ENCODE measurements around the gene PLA2G2A.
"Not testable (repeated sequence)": the region's sequence is repeated elsewhere in the genome, so short reads cannot be mapped to it uniquely, and the experiment has no call there.

The PLA2G2A gene

GRCh38 chr1:19988267-19989006 is 9.0 kb upstream of the PLA2G2A start:
- H3K36me3 ChIP-seq (ENCODE audit: control insufficient read depth, insufficient read depth, low read length): no peaks in the 10 kb centered on the region
- no peaks in the 10 kb centered on the region for H3K9me3 ChIP-seq (ENCODE audit: control insufficient read depth, insufficient read depth, low read length)
- peaks cover 2% of the 10 kb centered on the region; the same call in 1 of the 2 replicates for H3K4me1 ChIP-seq (ENCODE audit: control insufficient read depth, insufficient read depth, low read length)
- no peaks in the 10 kb centered on the region for H3K27me3 ChIP-seq (ENCODE audit: control insufficient read depth, insufficient read depth, low read length)
- WGBS (ENCODE audit: insufficient coverage, insufficient read length): no CpG with 5 or more reads among the region's 4 CpGs
- DNase-seq (ENCODE audit: low read depth, low spot score): no peak
- H3K4me3 ChIP-seq (ENCODE audit: low read length): no peak overlapping the region
- no peak overlapping the region for H3K27ac ChIP-seq (ENCODE audit: low read length)

DNA sequence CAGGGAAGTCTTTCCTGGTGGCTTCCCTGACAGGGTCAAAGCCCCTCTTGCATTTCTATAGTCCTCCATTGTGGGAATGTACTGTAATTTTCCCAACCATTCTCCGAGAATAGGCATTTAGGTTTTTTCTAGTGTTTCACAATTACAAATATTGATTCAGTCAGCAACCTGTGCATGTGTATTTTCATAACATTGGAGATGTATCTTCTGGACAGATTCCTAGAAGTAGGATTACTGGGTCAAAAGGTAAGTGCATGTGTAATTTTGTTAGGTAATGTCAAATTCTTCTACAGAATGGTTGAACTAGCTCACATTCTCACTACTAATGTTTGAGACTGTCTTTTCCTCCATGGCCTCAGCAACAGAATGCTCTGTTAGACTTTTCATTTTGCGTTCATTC is 8.3 kb upstream of the PLA2G2A start:
- Histone ChIP-seq H3K9me3 (ENCODE audit: control insufficient read depth, insufficient read depth, low read length) (no peaks in the 10 kb centered on the region), H3K4me1 (ENCODE audit: control insufficient read depth, insufficient read depth, low read length) (peaks cover 2% of the 10 kb centered on the region; the same call in 1 of the 2 replicates), H3K27me3 (ENCODE audit: control insufficient read depth, insufficient read depth, low read length) (no peaks in the 10 kb centered on the region), H3K4me3 (ENCODE audit: low read length) (no peak overlapping the region), H3K27ac (ENCODE audit: low read length) (no peak overlapping the region), H3K36me3 (ENCODE audit: control insufficient read depth, insufficient read depth, low read length) (no peaks in the 10 kb centered on the region)
- WGBS (ENCODE audit: insufficient coverage, insufficient read length): no CpG with 5 or more reads among the region's 2 CpGs
- no peak for DNase-seq (ENCODE audit: low read depth, low spot score)

DNA sequence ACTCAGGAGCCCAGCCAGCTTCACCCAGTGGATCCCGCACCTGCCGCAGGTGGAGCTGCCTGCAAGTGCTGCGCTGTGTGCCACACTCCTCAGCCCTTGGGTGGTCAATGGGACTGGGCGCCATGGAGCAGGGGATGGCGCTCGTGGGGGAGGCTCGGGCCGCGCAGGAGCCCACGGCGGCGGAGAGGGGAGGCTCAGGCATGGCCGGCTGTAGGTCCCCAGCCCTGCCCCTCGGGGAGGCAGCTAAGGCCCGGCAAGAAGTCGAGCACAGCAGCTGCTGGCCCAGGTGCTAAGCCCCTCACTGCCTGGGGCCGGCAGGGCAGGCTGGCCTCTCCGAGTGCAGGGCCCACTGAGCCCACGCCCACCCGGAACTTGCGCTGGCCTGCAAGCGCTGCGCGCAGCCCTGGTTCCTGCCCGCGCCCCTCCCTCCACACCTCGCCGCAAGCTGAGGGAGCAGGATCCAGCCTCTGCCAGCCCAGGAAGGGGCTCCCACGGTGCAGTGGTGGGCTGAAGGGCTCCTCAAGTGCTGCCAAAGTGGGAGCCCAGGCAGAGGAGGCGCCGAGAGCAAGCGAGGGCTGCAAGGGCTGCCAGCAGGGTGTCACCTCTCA is 5.1 kb upstream of the PLA2G2A start:
- not testable (repeated sequence) for H3K36me3 ChIP-seq (ENCODE audit: control insufficient read depth, insufficient read depth, low read length); H3K27ac ChIP-seq (ENCODE audit: low read length); H3K27me3 ChIP-seq (ENCODE audit: control insufficient read depth, insufficient read depth, low read length); H3K4me3 ChIP-seq (ENCODE audit: low read length); H3K9me3 ChIP-seq (ENCODE audit: control insufficient read depth, insufficient read depth, low read length); H3K4me1 ChIP-seq (ENCODE audit: control insufficient read depth, insufficient read depth, low read length); DNase-seq (ENCODE audit: low read depth, low spot score)
- WGBS (ENCODE audit: insufficient coverage, insufficient read length): no CpG with 5 or more reads among the region's 32 CpGs

DNA sequence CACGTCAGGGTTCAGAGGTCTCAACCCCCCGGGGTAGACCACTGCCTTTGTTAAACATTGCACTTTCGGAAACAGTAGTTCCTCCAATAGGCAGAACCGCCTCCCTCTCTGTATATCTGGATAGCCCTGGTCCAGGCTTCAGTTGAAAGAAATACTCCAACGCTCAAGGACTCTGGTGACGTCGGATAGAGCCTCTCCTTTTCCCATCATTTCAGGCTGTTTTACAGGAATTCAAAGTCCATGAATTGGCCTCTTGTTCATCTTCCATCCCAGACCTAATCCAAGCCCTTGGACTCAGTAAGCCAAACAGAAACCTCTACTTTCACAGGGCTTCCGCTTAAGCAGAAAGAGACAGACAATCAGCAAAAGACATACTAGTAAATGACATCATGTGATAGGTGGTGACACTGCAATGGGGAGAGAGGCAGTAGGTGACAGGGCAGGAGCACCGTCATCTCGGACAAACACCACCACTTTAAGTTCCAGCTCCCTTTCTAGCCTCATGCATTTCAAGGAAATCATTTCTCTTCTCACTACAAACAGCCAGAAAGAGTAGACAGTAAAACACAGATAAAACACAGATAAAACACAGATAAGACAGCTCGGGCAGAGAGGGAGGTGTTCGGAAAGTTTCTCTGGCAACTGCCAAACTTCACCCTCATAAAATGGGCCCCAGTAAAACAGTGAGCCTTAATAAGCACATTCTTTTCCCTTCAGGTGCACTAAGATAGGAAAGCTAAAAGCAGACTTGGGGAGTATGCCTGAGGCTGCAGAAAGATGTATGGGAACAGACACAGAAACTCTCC is 2.3 kb upstream of the PLA2G2A start:
- H3K36me3 ChIP-seq (ENCODE audit: control insufficient read depth, insufficient read depth, low read length): no peaks in the 10 kb centered on the region
- no peaks in the 10 kb centered on the region for H3K27me3 ChIP-seq (ENCODE audit: control insufficient read depth, insufficient read depth, low read length)
- no peak for DNase-seq (ENCODE audit: low read depth, low spot score)
- no peaks in the 10 kb centered on the region for H3K4me1 ChIP-seq (ENCODE audit: control insufficient read depth, insufficient read depth, low read length)
- H3K4me3 ChIP-seq (ENCODE audit: low read length): no peak overlapping the region
- no CpG with 5 or more reads among the region's 12 CpGs for WGBS (ENCODE audit: insufficient coverage, insufficient read length)
- H3K9me3 ChIP-seq (ENCODE audit: control insufficient read depth, insufficient read depth, low read length): no peaks in the 10 kb centered on the region
- H3K27ac ChIP-seq (ENCODE audit: low read length): no peak overlapping the region

DNA sequence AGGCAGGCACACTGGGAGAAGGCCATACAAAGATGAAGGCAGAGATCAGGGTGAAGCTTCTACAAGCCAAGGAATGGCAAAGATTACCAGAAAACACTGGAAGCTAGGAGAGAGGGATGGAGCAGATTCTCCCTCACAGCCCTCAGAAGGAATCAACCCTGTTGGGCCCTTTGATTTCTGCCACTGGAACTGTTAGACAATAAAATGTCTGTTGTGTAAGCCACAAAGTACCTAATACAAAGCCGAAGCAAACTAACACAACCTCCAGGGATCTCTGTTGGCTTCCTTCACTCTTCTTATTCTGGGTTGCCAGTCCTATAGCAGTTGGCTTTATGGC is 1.7 kb upstream of the PLA2G2A start:
- no peak overlapping the region for H3K4me3 ChIP-seq (ENCODE audit: low read length)
- H3K36me3 ChIP-seq (ENCODE audit: control insufficient read depth, insufficient read depth, low read length): no peaks in the 10 kb centered on the region
- no peaks in the 10 kb centered on the region for H3K9me3 ChIP-seq (ENCODE audit: control insufficient read depth, insufficient read depth, low read length)
- no peak for DNase-seq (ENCODE audit: low read depth, low spot score)
- H3K27me3 ChIP-seq (ENCODE audit: control insufficient read depth, insufficient read depth, low read length): no peaks in the 10 kb centered on the region
- H3K27ac ChIP-seq (ENCODE audit: low read length): no peak overlapping the region
- no peaks in the 10 kb centered on the region for H3K4me1 ChIP-seq (ENCODE audit: control insufficient read depth, insufficient read depth, low read length)
- WGBS (ENCODE audit: insufficient coverage, insufficient read length): no CpG with 5 or more reads among the region's 1 CpG

DNA sequence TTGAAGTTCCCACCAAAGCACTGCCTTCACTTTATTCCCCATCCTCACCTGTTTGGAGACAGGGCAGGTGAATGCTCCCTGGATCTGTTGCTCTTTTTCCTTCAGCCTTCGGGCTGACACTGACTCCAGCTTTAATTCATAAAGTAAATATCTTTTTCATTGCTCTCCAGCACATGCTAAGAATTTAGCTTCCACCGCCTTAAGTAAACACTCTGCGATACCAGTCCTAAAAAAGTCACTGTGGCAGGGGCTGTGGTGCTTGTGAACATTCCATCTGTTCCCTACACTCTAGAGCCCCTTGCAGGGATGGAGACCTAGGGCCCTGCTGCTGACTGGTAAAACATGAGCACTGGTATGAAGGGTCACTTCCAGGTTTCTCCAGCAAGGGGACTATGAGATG is 896 bp upstream of the PLA2G2A start:
- Histone ChIP-seq H3K27me3 (ENCODE audit: control insufficient read depth, insufficient read depth, low read length) (no peaks in the 10 kb centered on the region), H3K4me1 (ENCODE audit: control insufficient read depth, insufficient read depth, low read length) (no peaks in the 10 kb centered on the region), H3K27ac (ENCODE audit: low read length) (no peak overlapping the region), H3K36me3 (ENCODE audit: control insufficient read depth, insufficient read depth, low read length) (no peaks in the 10 kb centered on the region), H3K9me3 (ENCODE audit: control insufficient read depth, insufficient read depth, low read length) (no peaks in the 10 kb centered on the region), H3K4me3 (ENCODE audit: low read length) (no peak overlapping the region)
- no peak for DNase-seq (ENCODE audit: low read depth, low spot score)
- no CpG with 5 or more reads among the region's 3 CpGs for WGBS (ENCODE audit: insufficient coverage, insufficient read length)

GRCh38 chr1:19978143-19978542 is 1.3 kb downstream of the PLA2G2A start:
- no CpG with 5 or more reads among the region's 9 CpGs for WGBS (ENCODE audit: insufficient coverage, insufficient read length)
- H3K27me3 ChIP-seq (ENCODE audit: control insufficient read depth, insufficient read depth, low read length): no peaks in the 10 kb centered on the region

DNA sequence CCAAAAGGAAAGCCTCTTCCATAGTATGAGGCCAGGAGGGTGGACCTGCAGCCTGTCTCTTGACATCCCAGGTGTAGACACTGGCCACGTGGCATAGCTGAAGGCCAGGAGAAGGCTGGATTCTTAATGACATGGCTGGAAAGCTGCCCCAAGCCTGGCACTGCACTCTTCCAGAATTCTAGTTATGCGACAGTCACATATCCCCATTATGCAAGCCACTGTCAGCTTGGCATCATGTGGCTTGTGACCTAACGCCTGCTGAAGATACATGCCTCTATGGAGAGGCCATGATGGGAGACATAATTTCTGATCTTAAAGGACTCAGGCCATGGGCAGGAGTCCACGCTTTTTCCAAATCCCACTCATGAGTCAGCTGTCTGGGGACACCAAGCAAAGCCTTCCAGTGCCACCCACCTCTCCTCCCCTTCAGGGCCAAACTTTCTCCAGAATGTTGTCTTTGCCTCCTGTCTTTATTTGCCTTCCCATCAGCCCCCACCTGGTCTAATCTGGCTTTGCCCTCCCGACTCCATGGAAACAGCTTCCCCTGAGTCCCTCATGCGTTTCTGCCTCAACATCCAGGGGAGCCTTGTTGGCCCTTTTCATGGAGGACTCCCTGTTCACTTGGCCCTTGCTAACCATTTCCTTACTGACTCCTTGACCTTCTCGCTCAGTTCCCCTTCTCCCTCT is 3.0 kb downstream of the PLA2G2A start:
- no CpG with 5 or more reads among the region's 7 CpGs for WGBS (ENCODE audit: insufficient coverage, insufficient read length)
- H3K4me3 ChIP-seq (ENCODE audit: low read length): no peak overlapping the region
- no peaks in the 10 kb centered on the region for H3K36me3 ChIP-seq (ENCODE audit: control insufficient read depth, insufficient read depth, low read length)
- peaks cover 1% of the 10 kb centered on the region; the same call in 1 of the 2 replicates for H3K4me1 ChIP-seq (ENCODE audit: control insufficient read depth, insufficient read depth, low read length)
- no peaks in the 10 kb centered on the region for H3K27me3 ChIP-seq (ENCODE audit: control insufficient read depth, insufficient read depth, low read length)
- H3K27ac ChIP-seq (ENCODE audit: low read length): no peak overlapping the region
- H3K9me3 ChIP-seq (ENCODE audit: control insufficient read depth, insufficient read depth, low read length): no peaks in the 10 kb centered on the region
- no peak for DNase-seq (ENCODE audit: low read depth, low spot score)

More at GRCh38 chr1:19978143-19978542, 1.3 kb downstream of the PLA2G2A start:
- no peaks in the 10 kb centered on the region for H3K36me3 ChIP-seq (ENCODE audit: control insufficient read depth, insufficient read depth, low read length)
- peaks cover 1% of the 10 kb centered on the region; the same call in 1 of the 2 replicates for H3K4me1 ChIP-seq (ENCODE audit: control insufficient read depth, insufficient read depth, low read length)
- no peaks in the 10 kb centered on the region for H3K9me3 ChIP-seq (ENCODE audit: control insufficient read depth, insufficient read depth, low read length)
- DNase-seq (ENCODE audit: low read depth, low spot score): no peak
- H3K4me3 ChIP-seq (ENCODE audit: low read length): no peak overlapping the region
- no peak overlapping the region for H3K27ac ChIP-seq (ENCODE audit: low read length)

GRCh38 chr1:19975423-19976193 is 3.8 kb downstream of the PLA2G2A start:
- H3K27me3 ChIP-seq (ENCODE audit: control insufficient read depth, insufficient read depth, low read length): no peaks in the 10 kb centered on the region
- no peak overlapping the region for H3K4me3 ChIP-seq (ENCODE audit: low read length)
- peaks cover 1% of the 10 kb centered on the region; the same call in 1 of the 2 replicates for H3K4me1 ChIP-seq (ENCODE audit: control insufficient read depth, insufficient read depth, low read length)
- H3K27ac ChIP-seq (ENCODE audit: low read length): no peak overlapping the region
- H3K9me3 ChIP-seq (ENCODE audit: control insufficient read depth, insufficient read depth, low read length): no peaks in the 10 kb centered on the region
- WGBS (ENCODE audit: insufficient coverage, insufficient read length): no CpG with 5 or more reads among the region's 6 CpGs
- DNase-seq (ENCODE audit: low read depth, low spot score): no peak
- H3K36me3 ChIP-seq (ENCODE audit: control insufficient read depth, insufficient read depth, low read length): no peaks in the 10 kb centered on the region
